Measurements from ENCODE around the gene GPATCH2L. TPM values are rescaled to one million over a fixed set of nuclear protein-coding genes. Genes with fewer than 3 reads are reported as not detected.

GPATCH2L gene
- total RNA-seq, 4 donors from 2014 or later = 42.3 to 180 (median 60.9) TPM

- Histone ChIP-seq H3K27ac (no peak overlapping the region), H3K9me3 (no peaks in the 10 kb centered on the region), H3K36me3 (no peaks in the 10 kb centered on the region), H3K27me3 (no peaks in the 10 kb centered on the region), H3K4me3 (no peak overlapping the region), H3K4me1 (no peaks in the 10 kb centered on the region)
- in situ Hi-C loops (cut with MboI; ENCODE audit: low pct_ligation_motif_present in 1 of 4, low pct_unique_long_range_greater_than_20kb in 1 of 4, low sequenced_read_pairs in 3 of 4) = no loop called here
- WGBS, 2 donors (ENCODE audit: low coverage in 1 of 2) = 69 to 82% methylated on average over 3 of the region's 3 CpGs
- intact Hi-C loops (cut with DNase I; ENCODE audit: low total_unique reads) = no loop called here
- DNase-seq = no peak
- TF ChIP-seq POLR2AphosphoS5 (IDR thresholded peaks at IDR 0.05) = no peak
Observed at GRCh38 chr14:76252471-76252870, 100.7 kb downstream of the GPATCH2L start.

GRCh38 chr14:76253111-76253510, 101.4 kb downstream of the GPATCH2L start:
- in situ Hi-C loops (cut with MboI; ENCODE audit: low pct_ligation_motif_present in 1 of 4, low pct_unique_long_range_greater_than_20kb in 1 of 4, low sequenced_read_pairs in 3 of 4) (no loop called here), intact Hi-C loops (cut with DNase I; ENCODE audit: low total_unique reads) (no loop called here)
- no peaks in the 10 kb centered on the region for H3K4me1 ChIP-seq
- no peak overlapping the region for H3K27ac ChIP-seq
- H3K9me3 ChIP-seq = no peaks in the 10 kb centered on the region
- DNase-seq = no peak
- TF ChIP-seq POLR2A (IDR thresholded peaks at IDR 0.05) = no peak
- no peak for TF ChIP-seq EP300 (IDR thresholded peaks at IDR 0.05; ENCODE audit: low read depth)
- TF ChIP-seq, protein P1, sequence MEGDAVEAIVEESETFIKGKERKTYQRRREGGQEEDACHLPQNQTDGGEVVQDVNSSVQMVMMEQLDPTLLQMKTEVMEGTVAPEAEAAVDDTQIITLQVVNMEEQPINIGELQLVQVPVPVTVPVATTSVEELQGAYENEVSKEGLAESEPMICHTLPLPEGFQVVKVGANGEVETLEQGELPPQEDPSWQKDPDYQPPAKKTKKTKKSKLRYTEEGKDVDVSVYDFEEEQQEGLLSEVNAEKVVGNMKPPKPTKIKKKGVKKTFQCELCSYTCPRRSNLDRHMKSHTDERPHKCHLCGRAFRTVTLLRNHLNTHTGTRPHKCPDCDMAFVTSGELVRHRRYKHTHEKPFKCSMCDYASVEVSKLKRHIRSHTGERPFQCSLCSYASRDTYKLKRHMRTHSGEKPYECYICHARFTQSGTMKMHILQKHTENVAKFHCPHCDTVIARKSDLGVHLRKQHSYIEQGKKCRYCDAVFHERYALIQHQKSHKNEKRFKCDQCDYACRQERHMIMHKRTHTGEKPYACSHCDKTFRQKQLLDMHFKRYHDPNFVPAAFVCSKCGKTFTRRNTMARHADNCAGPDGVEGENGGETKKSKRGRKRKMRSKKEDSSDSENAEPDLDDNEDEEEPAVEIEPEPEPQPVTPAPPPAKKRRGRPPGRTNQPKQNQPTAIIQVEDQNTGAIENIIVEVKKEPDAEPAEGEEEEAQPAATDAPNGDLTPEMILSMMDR (IDR thresholded peaks at IDR 0.05) = no peak
- TF ChIP-seq POLR2AphosphoS5 (IDR thresholded peaks at IDR 0.05) = no peak
- H3K4me3 ChIP-seq = no peak overlapping the region
- H3K27me3 ChIP-seq = no peaks in the 10 kb centered on the region
- 54 to 80% methylated on average over 6 to 8 of the region's 8 CpGs for WGBS, 2 donors (ENCODE audit: low coverage in 1 of 2)
- no peaks in the 10 kb centered on the region for H3K36me3 ChIP-seq

DNA sequence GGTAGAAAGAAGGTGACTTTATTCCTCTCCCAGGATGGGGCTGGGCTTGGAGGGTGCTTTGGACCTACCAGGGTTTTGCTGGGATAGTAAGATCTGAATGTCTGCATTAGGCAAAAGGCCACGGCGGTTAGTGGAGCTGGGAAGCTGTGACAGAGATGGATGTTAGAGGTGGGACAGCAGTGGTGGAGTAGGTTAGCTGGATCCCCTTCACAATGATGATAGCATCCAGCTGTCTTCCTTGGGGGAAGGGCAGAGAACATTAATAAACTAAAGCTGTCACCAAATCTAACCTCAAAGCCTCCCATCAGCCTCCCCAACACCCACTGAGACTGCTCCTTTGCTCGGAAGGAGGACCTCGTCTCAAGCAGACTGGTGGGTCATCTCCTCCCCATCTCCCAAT, 104.8 kb downstream of the GPATCH2L start:
- in situ Hi-C loops (cut with MboI; ENCODE audit: low pct_ligation_motif_present in 1 of 4, low pct_unique_long_range_greater_than_20kb in 1 of 4, low sequenced_read_pairs in 3 of 4) (no loop called here), intact Hi-C loops (cut with DNase I; ENCODE audit: low total_unique reads) (no loop called here)
- Histone ChIP-seq H3K36me3 (no peaks in the 10 kb centered on the region), H3K27ac (no peak overlapping the region), H3K4me1 (no peaks in the 10 kb centered on the region), H3K9me3 (no peaks in the 10 kb centered on the region), H3K27me3 (no peaks in the 10 kb centered on the region), H3K4me3 (no peak overlapping the region)
- 35 to 49% methylated on average over 2 to 4 of the region's 4 CpGs for WGBS, 2 donors (ENCODE audit: low coverage in 1 of 2)
- TF ChIP-seq POLR2AphosphoS5 (IDR thresholded peaks at IDR 0.05) (no peak), POLR2A (IDR thresholded peaks at IDR 0.05) (no peak), EP300 (IDR thresholded peaks at IDR 0.05; ENCODE audit: low read depth) (no peak)
- TF ChIP-seq, protein P1 (IDR thresholded peaks at IDR 0.05) = no peak
- no peak for DNase-seq

DNA sequence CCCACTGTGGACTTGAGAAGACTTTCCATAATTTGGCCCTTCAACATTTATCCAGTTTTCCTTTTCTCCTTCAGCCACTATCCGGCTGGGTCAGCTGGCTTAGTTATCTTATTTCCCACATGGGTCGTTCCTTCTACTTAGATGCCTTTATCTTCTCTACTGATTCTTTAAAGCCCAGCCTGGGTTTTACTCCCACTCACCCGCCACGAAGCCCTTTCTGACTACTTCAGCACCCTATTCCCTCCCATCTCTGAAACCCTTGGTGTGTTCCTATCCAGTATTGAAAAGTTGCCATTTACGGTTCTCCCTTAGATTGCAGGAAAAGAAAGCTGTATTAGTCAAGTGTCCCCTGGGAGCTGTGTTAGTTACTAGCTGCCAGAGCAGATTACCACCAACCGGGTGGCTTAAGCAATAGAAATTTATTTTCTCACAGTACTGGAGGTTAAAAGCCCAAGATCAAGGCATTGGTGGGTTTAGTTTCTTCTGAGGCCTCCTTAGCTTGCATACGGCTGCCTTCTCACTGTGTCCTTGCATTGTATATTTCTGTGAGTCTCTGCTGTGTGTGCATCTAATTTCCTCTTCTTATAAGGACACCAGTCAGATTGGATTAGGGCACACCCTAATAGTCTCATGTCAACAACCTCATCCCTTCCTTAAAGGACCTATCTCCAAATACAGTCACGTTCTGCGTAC, 105.5 kb downstream of the GPATCH2L start:
- no peaks in the 10 kb centered on the region for H3K9me3 ChIP-seq
- H3K36me3 ChIP-seq = no peaks in the 10 kb centered on the region
- in situ Hi-C loops (cut with MboI; ENCODE audit: low pct_ligation_motif_present in 1 of 4, low pct_unique_long_range_greater_than_20kb in 1 of 4, low sequenced_read_pairs in 3 of 4) = no loop called here
- 82 to 96% methylated on average over 4 to 9 of the region's 9 CpGs for WGBS, 2 donors (ENCODE audit: low coverage in 1 of 2)
- H3K27ac ChIP-seq = no peak overlapping the region
- DNase-seq = no peak
- no peaks in the 10 kb centered on the region for H3K27me3 ChIP-seq
- TF ChIP-seq EP300 (IDR thresholded peaks at IDR 0.05; ENCODE audit: low read depth) (no peak), POLR2AphosphoS5 (IDR thresholded peaks at IDR 0.05) (no peak), POLR2A (IDR thresholded peaks at IDR 0.05) (no peak)
- TF ChIP-seq, protein P1 (IDR thresholded peaks at IDR 0.05) = no peak
- H3K4me1 ChIP-seq = no peaks in the 10 kb centered on the region
- H3K4me3 ChIP-seq = no peak overlapping the region
- intact Hi-C loops (cut with DNase I; ENCODE audit: low total_unique reads) = no loop called here
